Activated T-cell treated with anti-CD3 and anti-CD28 coated beads for 24 hours (primary cell): ENCODE results near the gene GSG1L.
"Not testable (repeated sequence)": the region's sequence is repeated elsewhere in the genome, so short reads cannot be mapped to it uniquely, and the experiment has no call there.

Experiments used
- DNase-seq: peaks from one replicate; pipeline ENCODE4 v3.0.0-alpha.2; 2020; ENCODE audit warnings: low read depth

GSG1L gene

DNA sequence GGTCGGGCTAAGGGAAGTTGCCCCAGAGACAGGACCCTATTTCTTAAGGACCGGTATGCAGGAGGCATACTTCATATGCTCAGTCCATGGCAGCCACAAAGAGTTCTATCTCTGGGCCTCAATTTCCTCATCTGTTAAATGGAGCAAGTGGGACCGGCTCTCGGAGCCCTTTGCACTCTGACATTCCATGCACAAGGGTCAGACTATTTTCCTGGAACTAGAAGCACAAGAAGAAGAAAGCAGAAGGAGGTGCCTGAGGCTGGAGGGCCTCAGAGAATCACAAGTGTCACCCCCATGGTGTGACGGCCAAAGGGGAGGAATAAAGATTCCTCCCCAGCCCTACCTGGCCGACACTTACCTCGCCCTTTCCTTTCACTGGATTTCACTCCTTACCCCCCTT, 115.8 kb downstream of the GSG1L start:
- DNase-seq: no peak

DNA sequence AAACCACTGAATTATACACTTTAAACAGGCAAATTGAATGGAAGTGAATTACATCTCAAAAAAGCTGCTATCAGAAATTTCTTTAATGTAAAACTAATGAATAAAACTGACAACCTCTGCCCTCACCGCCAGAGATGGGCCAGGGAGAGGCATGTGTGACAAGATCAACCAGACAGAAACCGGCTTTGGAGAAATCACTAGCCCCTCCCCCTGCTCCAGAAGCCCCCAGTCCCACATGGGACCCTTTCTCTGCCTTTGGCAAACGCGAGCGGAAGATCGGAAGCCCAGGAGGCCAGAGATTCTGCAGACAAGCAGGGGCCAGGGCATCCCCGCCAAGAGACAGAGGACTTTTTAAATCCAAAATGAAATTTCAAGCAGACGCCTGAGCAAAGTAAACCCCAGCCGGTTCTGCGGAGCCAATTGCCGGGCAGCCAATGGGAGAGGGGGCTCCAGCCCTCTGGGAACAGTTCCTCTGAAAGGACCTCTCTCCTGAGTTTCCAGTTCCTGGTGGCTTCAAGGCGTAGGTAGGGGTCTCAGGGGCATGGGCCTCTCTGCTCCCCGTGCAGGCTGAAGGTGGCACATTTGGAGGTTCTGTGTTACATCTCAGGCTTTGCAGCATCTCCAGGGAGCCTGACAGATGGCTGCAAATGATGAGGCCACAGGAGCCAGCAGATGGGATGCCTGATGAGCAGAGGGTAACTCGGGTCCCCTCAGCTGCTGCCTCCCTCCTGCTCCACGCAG, 118.1 kb downstream of the GSG1L start:
- no peak for DNase-seq

DNA sequence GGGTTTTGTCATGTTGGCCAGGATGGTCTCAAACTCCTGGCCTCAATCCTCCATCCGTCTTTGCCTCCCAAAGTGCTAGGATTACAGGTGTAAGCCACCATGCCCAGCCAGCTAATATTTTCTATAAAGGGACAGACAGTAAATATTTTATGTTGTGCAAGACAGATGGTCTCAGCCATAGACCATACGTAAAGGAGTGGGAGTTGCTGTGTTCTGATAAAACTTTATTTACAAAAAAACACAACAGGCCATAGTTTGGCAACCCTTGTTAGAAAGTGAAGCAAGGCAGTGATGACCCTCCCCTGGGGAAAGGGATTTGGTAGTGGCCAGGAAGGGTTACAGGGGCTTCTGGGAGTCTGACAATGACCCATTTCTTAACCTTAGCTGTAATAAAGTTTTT, 119.7 kb downstream of the GSG1L start:
- no peak for DNase-seq

DNA sequence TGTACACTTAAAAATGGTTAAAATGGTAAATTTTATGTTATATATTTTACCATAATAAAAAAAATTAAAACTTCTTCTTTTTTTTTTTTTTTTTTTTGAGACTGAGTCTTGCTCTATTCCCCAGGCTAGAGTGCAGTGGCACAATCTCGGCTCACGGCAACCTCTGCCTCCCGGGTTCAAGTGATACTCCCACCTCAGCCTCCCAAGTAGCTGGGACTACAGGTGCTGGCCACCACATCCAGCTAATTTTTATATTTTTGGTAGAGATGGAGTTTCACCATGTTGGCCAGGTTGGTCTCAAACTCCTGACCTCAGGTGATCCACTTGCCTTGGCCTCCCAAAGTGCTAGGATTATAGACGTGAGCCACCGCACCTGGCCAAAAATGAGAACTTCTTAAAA, 121.4 kb downstream of the GSG1L start:
- DNase-seq: not testable (repeated sequence)

DNA sequence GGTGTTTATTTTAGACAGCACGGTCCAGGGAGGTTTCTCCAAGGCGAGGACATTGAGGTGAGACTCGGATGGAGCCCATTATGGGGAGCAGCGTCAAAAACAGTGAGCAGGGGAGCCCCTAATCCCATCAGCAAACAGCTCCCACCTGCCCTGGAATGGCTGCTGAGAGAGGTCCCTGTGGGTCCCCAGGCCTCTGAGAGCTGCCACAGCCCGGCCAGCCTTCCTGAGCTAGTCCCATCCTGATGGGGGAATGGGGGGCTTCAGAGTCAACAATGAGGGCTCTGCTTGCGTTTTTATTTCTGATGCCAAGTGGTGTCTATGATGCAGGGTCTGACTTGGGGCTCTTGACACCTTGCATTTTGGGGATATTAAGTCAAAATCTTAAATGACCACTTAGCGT, 128.4 kb downstream of the GSG1L start:
- DNase-seq: no peak

DNA sequence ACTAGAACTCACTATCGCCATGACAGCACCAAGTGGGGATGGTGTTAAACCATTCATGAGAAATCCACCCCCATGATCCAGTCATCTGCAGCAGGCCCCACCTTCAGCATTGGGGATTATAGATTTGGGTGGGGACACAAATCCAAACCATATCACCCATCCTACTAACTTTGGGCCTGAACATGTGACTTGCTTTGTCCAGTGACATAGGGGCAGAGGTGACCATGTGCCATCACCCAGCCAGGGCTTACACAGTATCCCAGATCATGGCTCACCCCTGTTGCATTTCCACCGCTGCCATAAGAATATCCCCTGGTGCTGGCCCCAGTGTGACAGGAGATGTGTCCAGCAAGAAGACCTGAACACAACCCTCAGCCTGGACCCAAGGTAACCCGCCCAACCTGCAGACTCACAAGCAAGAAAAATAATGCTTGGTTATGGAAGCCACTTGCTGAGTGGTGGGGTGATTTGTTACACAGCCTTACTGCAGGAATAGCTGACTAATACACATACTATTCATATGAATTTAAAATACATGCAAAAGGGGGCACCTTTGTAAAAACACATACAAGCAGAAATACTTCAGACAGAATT, 130.9 kb downstream of the GSG1L start:
- DNase-seq: no peak

DNA sequence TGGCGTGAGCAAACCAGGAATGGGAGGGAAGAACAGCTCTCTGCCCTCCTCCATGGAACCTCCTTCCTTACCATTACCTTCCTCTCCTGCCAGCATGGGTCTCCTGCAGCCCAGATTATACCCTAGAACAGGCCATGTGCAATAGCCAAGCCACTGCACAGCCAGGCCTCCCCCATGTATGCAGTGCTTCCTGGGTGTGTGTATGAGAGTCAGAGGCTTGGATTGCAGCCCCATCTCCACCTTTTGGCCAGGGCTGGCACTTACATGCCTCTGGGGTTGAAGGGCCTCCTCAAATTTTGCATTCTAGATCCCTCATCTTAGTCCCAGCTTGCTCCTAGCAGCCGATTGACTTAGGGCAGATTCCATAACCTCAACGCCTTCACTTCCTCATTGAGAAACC, 133.7 kb downstream of the GSG1L start:
- DNase-seq: no peak

DNA sequence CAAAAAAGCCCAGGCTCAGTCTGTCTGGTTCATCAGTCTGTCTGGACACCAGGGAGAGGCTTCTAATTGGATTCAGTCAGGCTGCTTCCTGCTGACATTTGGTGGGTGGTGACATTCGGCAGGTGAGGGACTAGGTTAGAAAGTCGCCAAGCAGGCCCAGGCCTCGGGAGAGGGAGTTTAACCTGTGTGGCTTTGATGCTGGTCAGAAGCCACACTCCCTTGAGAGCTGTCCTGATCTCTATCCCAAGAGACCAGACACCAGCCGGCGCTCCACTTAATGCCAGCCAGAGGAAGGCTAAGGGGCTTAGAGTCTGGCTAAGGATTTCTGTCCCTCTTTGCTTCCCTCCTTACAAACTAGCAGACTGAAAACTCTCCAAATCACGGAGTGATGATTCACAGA, 135.0 kb downstream of the GSG1L start:
- DNase-seq: no peak

DNA sequence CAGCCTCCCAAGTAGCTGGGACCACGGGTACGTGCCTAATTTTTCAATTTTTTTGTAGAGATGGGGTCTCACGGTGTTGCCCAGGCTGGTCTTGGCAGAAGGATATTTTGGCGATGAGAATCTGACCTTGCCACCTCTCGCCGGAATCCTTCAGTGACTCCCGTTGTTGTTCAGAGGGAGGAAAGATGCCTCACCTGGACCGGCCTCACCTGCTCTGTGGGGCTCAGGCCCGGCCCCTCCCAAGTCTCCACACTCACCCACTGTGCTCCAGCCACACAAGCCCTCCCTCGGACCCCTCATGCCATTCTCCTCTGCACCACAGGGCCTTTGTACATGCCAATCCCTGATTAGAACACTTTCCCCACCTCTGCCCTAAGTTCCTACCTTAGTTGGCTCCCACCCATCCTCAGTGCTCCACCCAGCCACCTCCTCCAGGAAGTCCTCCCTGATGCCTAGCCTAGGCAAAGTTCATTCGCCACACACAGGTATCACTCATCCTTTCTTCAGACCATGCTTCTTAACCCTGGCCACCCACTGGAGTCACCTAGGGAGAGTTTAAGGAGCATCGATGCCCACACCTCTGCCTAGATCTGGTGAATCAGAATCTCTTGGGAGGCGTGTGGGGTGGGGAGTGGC, 136.1 kb downstream of the GSG1L start:
- DNase-seq: no peak

DNA sequence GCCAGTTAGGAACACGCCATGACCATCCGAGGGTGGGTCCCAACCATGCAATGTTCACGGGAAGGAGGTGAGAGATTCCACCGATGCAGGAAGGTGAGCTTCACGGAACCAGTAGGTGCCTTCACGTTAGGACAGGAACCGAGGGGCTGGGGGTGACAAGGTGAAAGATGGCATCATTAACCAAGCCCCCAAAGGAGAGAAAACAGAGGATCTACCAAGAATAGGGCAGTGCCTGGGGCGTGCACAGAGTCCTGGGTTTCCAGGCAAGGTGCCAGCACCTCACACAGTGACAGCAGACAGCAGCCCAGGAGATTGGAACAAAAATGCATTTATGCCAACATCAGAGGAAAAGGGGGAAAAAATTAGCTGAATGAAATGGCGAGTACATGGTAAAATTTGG, 137.9 kb downstream of the GSG1L start:
- DNase-seq: no peak

DNA sequence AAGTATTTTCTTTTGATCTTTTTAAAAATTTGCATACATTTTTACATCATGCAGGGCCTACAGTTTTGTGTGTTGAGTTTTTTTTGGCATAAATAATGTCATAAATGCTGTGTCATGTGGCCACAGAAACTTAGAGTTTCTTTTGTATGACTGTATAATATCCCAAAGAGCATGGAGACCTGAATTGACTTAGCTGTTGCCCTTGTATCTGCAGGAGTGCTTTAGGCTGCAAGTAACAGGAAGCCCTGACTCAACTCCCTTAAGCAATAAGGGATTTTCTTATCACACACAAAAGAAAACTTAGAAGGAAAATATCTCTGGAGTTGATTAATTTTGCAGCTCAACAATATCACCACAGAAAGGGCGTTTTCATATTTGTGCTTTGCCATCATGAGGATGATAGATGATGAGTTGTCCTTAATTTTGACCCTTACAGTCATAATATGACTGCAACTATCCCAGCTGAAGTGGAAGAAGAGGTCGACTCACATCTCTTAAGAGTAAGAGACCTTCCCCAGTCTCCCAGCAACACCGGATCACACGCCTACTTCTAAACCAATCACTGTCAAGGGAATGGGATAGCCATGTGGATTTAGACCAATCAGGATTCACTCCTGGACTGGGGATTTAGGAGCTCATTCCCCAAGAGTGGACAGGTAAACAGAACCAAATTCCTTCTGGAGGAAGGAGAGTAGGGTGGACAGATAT, 138.9 kb downstream of the GSG1L start:
- no peak for DNase-seq

DNA sequence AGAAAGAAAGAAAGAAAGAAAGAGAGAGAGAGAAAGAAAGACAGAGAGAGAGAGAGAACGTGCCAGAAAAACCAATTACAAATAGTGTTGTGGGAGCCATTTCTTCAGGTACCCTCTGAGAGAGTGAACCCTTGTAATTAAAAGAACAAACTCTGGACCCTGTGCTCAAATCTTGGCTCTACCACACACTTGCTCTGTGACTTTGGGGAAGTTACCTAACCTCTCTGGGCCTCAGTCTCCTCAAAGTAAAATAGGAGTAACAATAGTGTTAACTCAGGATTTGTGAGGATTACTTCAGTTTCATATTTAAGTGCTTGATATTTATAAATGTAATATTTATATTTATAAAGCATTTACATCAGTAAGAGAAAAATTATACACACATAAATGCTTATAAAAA, 139.8 kb downstream of the GSG1L start:
- DNase-seq: no peak

DNA sequence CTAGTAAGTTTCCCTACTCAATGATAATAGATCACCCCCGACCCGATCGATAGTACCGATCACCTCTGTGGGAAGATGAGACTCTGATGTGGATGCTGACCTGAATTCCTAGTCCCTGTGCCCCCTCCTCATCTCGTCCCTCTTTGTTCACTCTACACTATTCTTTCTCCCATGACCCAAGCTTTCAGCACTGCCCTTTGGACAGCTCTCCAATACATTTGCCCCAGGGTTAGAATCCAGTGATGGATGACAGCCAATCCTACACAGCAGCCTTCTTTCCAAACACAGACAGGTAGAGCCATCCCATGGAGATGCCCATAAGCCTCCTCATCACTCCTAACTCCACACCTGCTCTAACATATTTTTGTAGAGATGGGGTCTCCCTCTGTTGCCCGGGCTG, 141.1 kb downstream of the GSG1L start:
- DNase-seq: no peak

DNA sequence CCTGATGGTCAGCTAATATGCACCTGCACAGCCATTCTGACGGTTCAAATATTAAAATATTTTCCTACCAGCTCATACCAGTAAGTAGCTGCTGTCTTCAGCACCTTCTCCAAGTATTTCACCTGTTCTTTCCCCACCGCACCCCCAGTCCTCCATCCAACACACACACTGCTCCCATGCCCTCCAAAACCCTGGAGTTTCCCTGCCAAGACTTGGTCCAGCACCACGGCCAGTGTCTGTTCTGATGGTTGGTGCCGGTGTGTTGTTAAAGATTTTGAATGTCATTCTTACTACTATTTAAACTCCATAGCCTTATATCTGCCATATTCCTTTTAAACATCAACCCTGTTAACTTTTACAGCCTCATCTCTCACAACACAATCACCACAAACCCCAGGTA, 142.4 kb downstream of the GSG1L start:
- no peak for DNase-seq

DNA sequence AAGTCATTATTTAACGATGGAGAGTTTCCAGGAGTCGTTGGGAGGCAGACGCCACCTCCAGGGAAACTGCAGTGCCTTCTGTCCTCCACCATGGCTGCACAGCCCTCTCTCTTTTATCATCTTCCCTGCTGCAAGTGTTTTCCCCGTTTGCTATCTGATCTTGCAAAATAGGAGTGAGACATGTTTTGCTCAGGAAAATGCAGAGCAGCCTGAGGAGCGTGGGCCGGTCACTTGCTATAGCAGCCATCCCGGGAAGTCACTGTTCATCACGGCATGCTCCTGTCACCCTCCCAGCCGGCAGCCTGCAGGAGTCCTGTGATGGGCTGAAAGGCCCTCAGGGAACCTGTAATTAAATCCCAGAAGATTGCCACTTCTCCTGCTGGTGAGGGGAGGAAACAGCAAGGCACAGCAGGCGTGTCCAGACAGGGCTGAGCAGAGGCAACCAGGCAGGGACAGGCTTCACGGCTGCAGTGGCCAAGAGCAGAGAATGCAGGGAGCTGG, 143.1 kb downstream of the GSG1L start:
- DNase-seq: no peak

DNA sequence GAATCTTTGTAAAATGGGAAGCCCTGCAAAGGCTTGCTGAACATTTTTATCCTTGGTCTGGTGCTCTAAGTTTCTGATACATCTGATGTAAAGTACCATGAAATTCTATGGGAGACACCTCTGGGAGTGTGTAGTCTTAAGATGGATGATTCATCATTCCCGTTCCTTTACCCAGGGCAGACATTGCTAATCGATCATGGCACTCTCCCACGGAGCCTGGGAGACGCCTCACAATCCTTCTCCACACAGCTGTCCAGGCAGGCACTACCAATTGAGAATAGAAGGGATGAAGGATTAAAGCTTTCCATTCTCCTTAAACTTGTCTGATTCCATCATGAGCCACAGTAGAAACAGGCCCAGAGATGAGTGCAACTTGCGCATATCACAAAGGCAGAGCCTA, 144.8 kb downstream of the GSG1L start:
- DNase-seq: no peak

DNA sequence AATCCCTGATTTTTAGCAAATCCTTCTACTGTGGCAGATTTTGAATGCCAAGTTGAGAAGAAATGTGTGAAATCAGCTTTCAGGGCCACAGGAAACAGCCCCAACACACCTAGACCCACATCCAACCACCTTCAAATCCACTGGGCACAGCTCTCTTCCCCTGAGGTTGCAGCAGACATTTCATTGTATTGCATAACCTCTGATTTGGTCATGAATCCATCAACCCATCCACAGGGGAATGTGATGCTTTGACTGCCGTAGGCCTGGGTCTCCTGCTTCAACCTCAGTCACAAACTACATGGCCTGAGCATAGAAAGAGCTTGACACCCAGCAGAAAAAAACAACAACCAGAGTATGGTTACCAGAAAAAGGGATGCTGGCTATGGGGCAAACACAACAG, 145.6 kb downstream of the GSG1L start:
- no peak for DNase-seq

DNA sequence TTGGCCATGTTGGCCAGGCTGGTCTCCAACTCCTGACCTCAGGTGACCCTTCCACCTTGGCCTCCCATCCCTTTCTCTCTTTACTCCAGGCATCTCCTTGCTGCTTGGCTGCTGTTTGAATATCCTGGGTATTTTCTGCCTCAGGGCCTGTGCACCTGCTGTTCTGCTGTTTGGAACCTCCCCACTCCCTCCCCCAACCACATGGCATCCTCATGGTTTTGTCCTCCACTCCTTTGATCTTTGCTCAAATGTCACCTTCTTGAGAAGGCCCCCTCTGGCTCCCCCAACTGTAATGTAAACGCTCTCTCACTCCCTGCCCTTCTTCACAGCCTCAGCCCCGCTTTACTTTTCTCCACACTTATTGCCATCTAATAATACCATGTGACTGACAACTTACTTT, 152.0 kb downstream of the GSG1L start:
- no peak for DNase-seq

DNA sequence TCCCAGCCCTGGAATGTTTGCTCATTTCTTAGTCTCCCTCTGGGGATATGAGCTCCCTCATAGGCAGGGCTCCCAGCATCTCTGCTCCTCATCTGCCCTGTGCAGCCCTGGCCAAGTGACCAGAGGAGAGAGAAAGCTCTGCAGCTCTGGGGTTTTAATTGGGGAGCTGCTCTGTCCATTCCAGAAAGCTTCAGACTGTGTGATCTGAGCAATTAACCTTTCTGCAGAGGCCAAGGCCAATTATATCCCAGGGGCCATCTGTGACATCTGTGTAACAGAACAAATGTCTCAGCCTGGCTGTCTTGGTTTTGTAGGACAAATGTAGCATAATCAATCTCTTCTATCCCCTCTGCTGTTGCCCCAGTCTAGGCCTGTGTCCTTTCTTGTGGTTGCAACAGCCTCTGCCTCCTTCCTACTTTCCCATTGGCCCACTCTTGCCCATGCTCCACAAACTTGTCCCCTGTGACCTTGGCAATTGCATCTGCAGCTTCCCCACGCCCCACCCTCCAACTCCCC, 156.0 kb downstream of the GSG1L start:
- no peak for DNase-seq

DNA sequence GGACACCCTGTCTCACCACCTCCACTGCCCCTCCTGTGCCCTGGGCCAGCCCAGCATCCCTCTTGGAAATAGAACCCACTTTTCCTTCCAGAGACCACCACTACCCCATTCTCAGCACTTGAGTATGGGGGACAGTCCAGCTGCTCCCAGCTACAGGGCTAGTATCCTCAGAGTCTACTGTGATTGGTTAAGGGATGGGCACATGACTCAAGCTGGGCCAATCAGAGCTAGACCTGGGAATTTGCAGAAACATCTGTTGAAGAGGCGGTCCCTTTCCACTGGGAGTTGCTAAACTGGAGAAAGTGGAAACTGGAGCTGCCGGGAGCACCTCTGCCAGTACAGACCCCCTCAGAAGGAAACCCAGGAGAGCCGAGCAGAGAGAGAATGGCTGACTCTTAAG, 156.6 kb downstream of the GSG1L start:
- no peak for DNase-seq

DNA sequence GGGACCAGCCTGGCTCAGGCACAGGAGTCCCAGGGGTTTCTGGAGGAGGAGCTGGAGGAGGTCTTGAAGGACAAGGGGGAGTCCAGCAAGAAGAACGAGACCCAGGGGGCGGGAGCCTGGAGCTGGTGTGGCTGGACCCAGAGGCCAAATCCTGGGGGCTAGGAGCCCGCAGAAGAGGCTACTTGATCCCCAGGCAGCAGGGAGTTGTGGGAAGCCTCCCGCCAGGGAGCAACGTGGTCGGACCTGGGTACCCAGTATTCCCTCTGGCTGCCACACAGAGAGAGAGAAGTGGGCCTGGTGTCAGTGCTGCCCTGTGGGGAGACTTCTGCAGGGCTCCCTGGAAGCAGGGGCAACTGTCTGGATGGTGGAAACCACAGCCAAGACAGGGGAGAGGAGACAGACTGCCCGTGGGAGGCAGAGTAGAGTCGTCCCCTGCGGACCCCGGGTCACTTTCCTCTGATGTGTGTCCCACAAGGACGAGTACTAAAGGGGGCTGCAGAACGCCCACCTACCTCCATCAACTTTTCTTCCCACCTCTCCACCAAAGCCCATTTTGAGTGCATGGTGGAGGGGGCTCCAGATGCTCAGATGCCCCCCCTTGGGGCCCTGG, 160.4 kb downstream of the GSG1L start:
- no peak for DNase-seq

DNA sequence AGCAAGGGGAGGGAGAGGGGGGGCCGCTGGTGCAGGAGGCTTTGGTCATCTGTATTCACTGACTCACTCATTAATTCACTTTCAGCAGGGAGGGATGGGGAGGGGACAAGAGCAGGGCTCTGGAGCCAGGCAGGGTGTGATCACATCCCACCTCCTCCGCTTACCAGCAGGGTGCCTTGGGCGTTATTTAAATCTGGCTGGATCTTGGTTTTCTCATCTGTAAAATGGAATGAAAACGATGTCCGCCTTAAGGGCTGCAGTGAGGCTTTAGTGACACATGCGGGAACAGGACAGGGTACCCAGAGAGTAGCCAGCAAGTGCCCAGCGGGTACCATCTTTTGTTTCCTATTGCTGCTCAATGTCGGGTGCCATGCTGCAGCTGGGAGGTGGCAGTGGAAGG, 161.0 kb downstream of the GSG1L start:
- no peak for DNase-seq
